Uterus (tissue), 2 donors: ENCODE results near the gene DRC7.

ENCODE experiments used
- CTCF ChIP-seq, 4 experiments: fragments of 200-600 bp in 2 of 4; fragments of 450-650 bp in 2 of 4; sonication (generic) in 2 of 4; IDR thresholded peaks; one replicate each; pipeline ENCODE4 v1.5.1; 2016 to 2019; ENCODE audit warnings: antibody characterized with exemption in 4 of 4, mild to moderate bottlenecking in 2 of 4, moderate library complexity in 1 of 4
- POLR2A ChIP-seq, 2 donors: fragments of 450-650 bp; IDR thresholded peaks; one replicate each; pipeline ENCODE4 v1.6.1; 2016; ENCODE audit warnings: antibody characterized with exemption in 2 of 2, mild to moderate bottlenecking in 1 of 2, moderate library complexity in 1 of 2

- TF ChIP-seq CTCF (IDR thresholded peaks at IDR 0.05) = no peak
- TF ChIP-seq POLR2A (IDR thresholded peaks at IDR 0.05) = no peak
These were observed 30.9 kb downstream of the DRC7 start for GRCh38 chr16:57725554-57725953.
